Left lung (tissue), 10 donors: ENCODE results near the gene NPHP4. TPM values are rescaled to one million over a fixed set of nuclear protein-coding genes. Genes with fewer than 3 reads are reported as not detected.
A peak's percentile ranks its signal among the peaks of the same experiment; 100 is the strongest.

Experiments
- ATAC-seq: fragments of 200-7000 bp; cut with Tn5 transposase; one replicate; pipeline ENCODE4 v1.9.1; 2020; ENCODE audit warnings: moderate library complexity
- DNase-seq, 4 donors: peaks; one replicate each; pipeline ENCODE4 v3.0.0-alpha.2; 2013 to 2020
- H3K27ac ChIP-seq, 2 donors: fragments of 200-600 bp; sonication (generic) in 1 of 2; one replicate each; pipeline versions ENCODE4 v1.5.0 to v1.8.0; 2020 to 2021
- H3K27me3 ChIP-seq, 2 donors: fragments of 200-600 bp; sonication (generic) in 1 of 2; one replicate each; pipeline versions ENCODE4 v1.5.0 to v1.8.0; 2020 to 2021
- H3K36me3 ChIP-seq, 2 donors: fragments of 200-600 bp; sonication (generic) in 1 of 2; one replicate each; pipeline versions ENCODE4 v1.5.0 to v1.8.0; 2020 to 2021
- H3K4me1 ChIP-seq, 2 donors: fragments of 200-600 bp; one replicate each; pipeline ENCODE4 v1.8.0; 2021
- H3K4me3 ChIP-seq, 2 donors: fragments of 200-600 bp; sonication (generic) in 1 of 2; one replicate each; pipeline versions ENCODE4 v1.5.0 to v1.8.0; 2020 to 2021; ENCODE audit warnings: mild to moderate bottlenecking in 1 of 2
- H3K9me3 ChIP-seq, 2 donors: fragments of 200-600 bp; sonication (generic) in 1 of 2; one replicate each; pipeline versions ENCODE4 v1.5.0 to v1.8.0; 2020 to 2021
- CTCF ChIP-seq, 2 donors: fragments of 200-600 bp; sonication (generic) in 1 of 2; IDR thresholded peaks; one replicate each; pipeline versions ENCODE4 v1.5.0 to v1.8.0; 2021; ENCODE audit warnings: antibody characterized with exemption in 2 of 2
- intact Hi-C, 2 donors: fragments of 100-400 bp; cut with DNase I; formaldehyde crosslinking; loops; one replicate each; pipeline versions ENCODE4 v1.11.2 to v1.14.2; 2022
- polyA plus RNA-seq, 6 donors: library from polyadenylated mRNA; unstranded; fragments of 120-200 nt; gene quantifications; one replicate each; pipeline ENCODE4 v1.2.1, GENCODE V29; 2013; ENCODE audit not compliant: insufficient read length in 6 of 6
- total RNA-seq, 2 donors: library from RNA; stranded (reverse); fragmentation: NEBNext Ultra II Directional; extraction: Animal tissue kit (Norgen Biotek cat#: 25700); gene quantifications; one replicate each; pipeline ENCODE4 v1.2.1, GENCODE V29; 2021
- donor health status: DM: no; HTN: yes; CAD: no.
- donor health status: DM: no; HTN: no; CAD: no.

The NPHP4 gene
- total and polyA plus RNA-seq, 8 donors = 9.4 to 16.4 (median 10.2) TPM

- H3K9me3 ChIP-seq = no peaks in the 10 kb centered on the region
- H3K4me3 ChIP-seq = no peak overlapping the region
- H3K27ac ChIP-seq = no peak overlapping the region
- intact Hi-C loops = no loop called here
- TF ChIP-seq CTCF (IDR thresholded peaks at IDR 0.05) = no peak
- H3K36me3 ChIP-seq = no peaks in the 10 kb centered on the region
- DNase-seq = peak in 1 of 4 donors; percentile 43
- peaks cover 0 to 7% of the 10 kb centered on the region in 2 donors for H3K4me1 ChIP-seq
- H3K27me3 ChIP-seq = no peaks in the 10 kb centered on the region
- no peak for ATAC-seq
Observed at GRCh38 chr1:6008084-6008415, 15.8 kb upstream of the NPHP4 start.

DNA sequence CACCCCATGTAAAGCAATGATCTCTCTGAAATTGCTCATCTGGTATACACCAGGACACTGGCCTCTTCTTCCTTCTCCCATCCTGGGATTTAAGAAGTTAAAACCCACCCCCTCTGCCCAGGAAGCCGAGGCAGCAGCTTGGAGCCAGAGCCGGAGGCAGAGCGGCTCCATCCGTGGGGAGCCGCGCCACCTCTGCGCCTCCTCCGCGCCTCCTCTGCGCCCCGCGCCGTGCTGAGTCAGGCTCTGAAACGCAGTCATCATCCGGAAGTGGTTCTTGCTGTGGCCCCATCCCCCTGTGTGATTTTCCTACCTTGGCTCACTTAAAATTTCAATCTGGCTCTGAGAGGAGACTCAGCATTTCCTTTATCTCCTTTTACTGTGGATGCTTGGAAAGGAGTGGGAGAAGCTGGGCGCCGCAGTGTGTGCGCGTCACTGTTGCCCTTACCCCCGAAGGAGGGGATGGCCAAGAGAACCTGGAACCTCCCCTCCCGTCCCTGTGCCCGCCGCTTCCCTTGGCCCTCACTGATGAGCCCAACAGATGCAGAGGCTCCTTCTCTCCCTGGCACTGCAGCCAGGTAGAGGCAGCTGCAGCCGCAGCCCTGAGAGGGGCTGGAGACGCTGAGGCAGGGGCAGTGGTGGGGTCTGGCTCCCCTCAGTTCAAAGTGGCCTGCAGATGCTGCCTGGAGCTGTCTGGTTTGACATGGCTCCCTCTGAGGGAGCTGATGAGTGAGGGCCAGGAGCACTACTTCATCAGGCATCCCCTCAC, 15.3 kb upstream of the NPHP4 start:
- Histone ChIP-seq H3K27ac (no peak overlapping the region), H3K4me1 (peaks cover 0 to 7% of the 10 kb centered on the region in 2 donors), H3K9me3 (no peaks in the 10 kb centered on the region), H3K36me3 (no peaks in the 10 kb centered on the region), H3K27me3 (no peaks in the 10 kb centered on the region), H3K4me3 (no peak overlapping the region)
- intact Hi-C loops = no loop called here
- no peak for TF ChIP-seq CTCF (IDR thresholded peaks at IDR 0.05)
- peak in 2 of 4 donors; percentile 27 to 81 for DNase-seq
- ATAC-seq = peak; percentile 58

DNA sequence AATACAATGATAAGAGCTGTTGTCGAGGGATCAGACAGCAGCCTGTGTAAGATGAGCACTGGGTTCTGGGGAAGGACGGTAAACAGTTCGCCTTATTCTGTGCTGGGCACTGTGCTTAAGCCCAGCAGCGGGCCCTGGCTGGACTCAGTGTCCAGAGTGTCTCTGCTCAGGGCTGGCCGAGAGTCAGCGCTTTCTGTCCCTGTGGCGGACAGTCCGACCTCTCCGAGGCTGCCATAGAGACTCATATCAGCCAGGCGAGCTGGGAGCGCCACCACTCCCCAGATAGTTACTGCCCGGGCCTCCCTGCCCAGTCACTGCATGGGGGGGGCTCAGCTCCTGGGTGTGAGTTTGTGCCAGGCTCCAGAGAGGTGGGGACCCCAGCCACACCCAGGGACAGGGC, 14.7 kb upstream of the NPHP4 start:
- Histone ChIP-seq H3K4me1 (peaks cover 0 to 7% of the 10 kb centered on the region in 2 donors), H3K27ac (no peak overlapping the region), H3K36me3 (peaks cover 0 to 4% of the 10 kb centered on the region in 2 donors), H3K4me3 (no peak overlapping the region), H3K9me3 (no peaks in the 10 kb centered on the region), H3K27me3 (no peaks in the 10 kb centered on the region)
- intact Hi-C loops = no loop called here
- TF ChIP-seq CTCF (IDR thresholded peaks at IDR 0.05) = no peak
- DNase-seq = peak in 1 of 4 donors; percentile 16
- no peak for ATAC-seq

DNA sequence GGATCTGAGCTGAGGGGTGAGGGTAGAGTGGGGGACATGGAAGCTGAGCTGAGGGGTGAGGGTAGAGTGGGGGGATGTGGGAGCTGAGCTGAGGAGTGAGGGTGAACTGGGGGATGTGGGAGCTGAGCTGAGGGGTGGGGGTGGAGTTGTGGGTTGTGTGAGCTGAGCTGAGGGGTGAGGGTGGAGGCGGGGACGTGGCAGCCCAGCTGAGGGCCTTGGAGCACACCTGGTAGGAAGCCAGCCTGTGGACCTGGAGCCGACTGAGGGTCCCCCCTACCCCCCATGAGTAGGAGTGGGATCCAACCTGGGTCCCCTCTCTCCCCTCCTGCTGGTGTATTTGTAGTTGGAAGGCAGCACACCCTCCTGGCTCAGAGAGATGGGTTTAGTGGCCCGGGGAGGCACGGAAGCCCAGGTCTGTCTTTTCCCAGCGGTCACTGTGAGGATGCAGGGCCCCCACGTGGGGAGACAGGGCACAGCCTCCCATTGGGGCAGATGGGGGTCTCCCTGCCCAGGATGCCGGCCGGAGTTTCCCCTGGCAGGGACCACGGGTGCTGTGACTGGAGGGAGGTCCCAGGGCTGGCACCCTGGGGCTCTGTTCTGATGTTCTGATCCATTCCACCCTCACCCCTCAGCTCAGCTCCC, 13.2 kb upstream of the NPHP4 start:
- intact Hi-C loops = no loop called here
- DNase-seq = peak in 1 of 4 donors; percentile 53
- Histone ChIP-seq H3K27me3 (no peaks in the 10 kb centered on the region), H3K4me3 (no peak overlapping the region), H3K4me1 (peaks cover 0 to 7% of the 10 kb centered on the region in 2 donors), H3K9me3 (no peaks in the 10 kb centered on the region), H3K36me3 (peaks cover 0 to 4% of the 10 kb centered on the region in 2 donors), H3K27ac (no peak overlapping the region)
- ATAC-seq = no peak
- TF ChIP-seq CTCF (IDR thresholded peaks at IDR 0.05) = no peak

DNA sequence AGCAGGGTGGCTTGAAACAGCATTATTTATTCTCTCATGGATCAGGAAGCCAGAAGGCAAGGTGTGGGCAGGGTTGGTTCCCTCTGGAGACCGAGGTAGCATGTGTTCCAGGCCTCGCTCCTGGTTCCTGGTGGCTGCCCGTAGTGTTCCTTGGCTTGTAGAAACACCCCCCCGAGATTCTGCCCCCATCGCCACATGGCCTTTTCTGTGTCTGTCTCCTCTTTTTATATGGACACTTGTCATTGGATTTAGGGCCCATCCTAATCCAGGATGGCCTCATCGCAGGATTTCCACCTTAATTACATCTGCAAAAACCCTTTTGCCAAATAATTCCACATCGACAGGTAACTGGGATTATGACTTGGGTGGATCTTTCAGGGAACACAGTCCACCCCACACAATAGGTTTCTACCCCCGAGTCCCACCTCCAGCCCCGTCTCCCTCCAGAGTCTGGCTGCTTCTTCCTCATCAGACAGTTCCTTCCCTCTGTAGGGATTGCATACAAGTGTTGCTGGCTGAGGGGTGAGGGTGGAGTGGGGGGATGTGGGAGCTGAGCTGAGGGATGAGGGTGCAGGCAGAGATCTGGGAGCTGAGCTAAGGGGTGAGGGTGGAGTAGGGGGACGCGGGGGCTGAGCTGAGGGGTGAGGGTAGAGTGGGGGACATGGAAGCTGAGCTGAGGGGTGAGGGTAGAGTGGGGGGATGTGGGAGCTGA, 12.3 kb upstream of the NPHP4 start:
- no peak for TF ChIP-seq CTCF (IDR thresholded peaks at IDR 0.05)
- no peak for ATAC-seq
- intact Hi-C loops = no loop called here

More for the DNA sequence above, 12.3 kb upstream of the NPHP4 start:
- H3K4me3 ChIP-seq = no peak overlapping the region
- H3K27me3 ChIP-seq = no peaks in the 10 kb centered on the region
- peaks cover 0 to 4% of the 10 kb centered on the region in 2 donors for H3K36me3 ChIP-seq
- H3K27ac ChIP-seq = no peak overlapping the region
- DNase-seq = peak in 1 of 4 donors; percentile 31
- H3K9me3 ChIP-seq = no peaks in the 10 kb centered on the region
- H3K4me1 ChIP-seq = peaks cover 0 to 7% of the 10 kb centered on the region in 2 donors
